GM18870 (cell line): ENCODE measurements around the gene RPL10A.
"Not testable (repeated sequence)": the region's sequence is repeated elsewhere in the genome, so short reads cannot be mapped to it uniquely, and the experiment has no call there.

Experiments
- ATAC-seq: cut with Tn5 transposase; IDR thresholded peaks from one replicate; pipeline ENCODE4 v1.9.1; 2021; ENCODE audit warnings: moderate library complexity; ENCODE audit not compliant: unreplicated experiment

RPL10A gene

GRCh38 chr6:35506536-35506935, 38.3 kb downstream of the RPL10A start:
- no peak for ATAC-seq

GRCh38 chr6:35507221-35507620, 39.0 kb downstream of the RPL10A start:
- no peak for ATAC-seq

- no peak for ATAC-seq
Observed at GRCh38 chr6:35508027-35508426, 39.8 kb downstream of the RPL10A start.

- no peak for ATAC-seq
Observed at GRCh38 chr6:35508542-35508941, 40.3 kb downstream of the RPL10A start.

- no peak for ATAC-seq
Observed at GRCh38 chr6:35510916-35511561, 42.8 kb downstream of the RPL10A start.

GRCh38 chr6:35511562-35511941, 43.4 kb downstream of the RPL10A start:
- ATAC-seq = no peak

- ATAC-seq = no peak
Observed at GRCh38 chr6:35512006-35512405, 43.8 kb downstream of the RPL10A start.

- no peak for ATAC-seq
Observed at GRCh38 chr6:35512740-35513139, 44.5 kb downstream of the RPL10A start, which contains the start of gene TULP1. Gene TULP1, minus strand, starts transcription at chr6:35512896. Its CDS starts 38 bp downstream, at chr6:35512858.

GRCh38 chr6:35514587-35514986, 46.4 kb downstream of the RPL10A start:
- no peak for ATAC-seq

- not testable (repeated sequence) for ATAC-seq
Observed at GRCh38 chr6:35515939-35516338, 47.7 kb downstream of the RPL10A start.

- ATAC-seq = no peak
Observed at GRCh38 chr6:35516712-35517111, 48.5 kb downstream of the RPL10A start.

GRCh38 chr6:35517978-35518377, 49.8 kb downstream of the RPL10A start:
- not testable (repeated sequence) for ATAC-seq

GRCh38 chr6:35518566-35519312, 50.5 kb downstream of the RPL10A start:
- ATAC-seq = no peak

GRCh38 chr6:35519313-35520015, 51.3 kb downstream of the RPL10A start:
- no peak for ATAC-seq
